ENCODE measurements around the gene ITIH5.
"Not testable (repeated sequence)": the region's sequence is repeated elsewhere in the genome, so short reads cannot be mapped to it uniquely, and the experiment has no call there.

Gene ITIH5

GRCh38 chr10:7689591-7689990 lies 22.8 kb upstream of the ITIH5 start:
- DNase-seq (ENCODE audit: low read depth in 2 of 2, low spot score in 1 of 2): no peak

- peak; percentile 49 for DNase-seq (ENCODE audit: low read depth in 2 of 2, low spot score in 1 of 2)
Measured at GRCh38 chr10:7687228-7687907, 20.6 kb upstream of the ITIH5 start.

- DNase-seq (ENCODE audit: low read depth in 2 of 2, low spot score in 1 of 2): no peak
Measured at GRCh38 chr10:7686351-7687171, 19.8 kb upstream of the ITIH5 start.

- DNase-seq (ENCODE audit: low read depth in 2 of 2, low spot score in 1 of 2): not testable (repeated sequence)
Measured at GRCh38 chr10:7680078-7680477, 13.3 kb upstream of the ITIH5 start.

- DNase-seq (ENCODE audit: low read depth in 2 of 2, low spot score in 1 of 2): no peak
Measured at GRCh38 chr10:7679256-7679655, 12.5 kb upstream of the ITIH5 start.

- DNase-seq (ENCODE audit: low read depth in 2 of 2, low spot score in 1 of 2): no peak
Measured at GRCh38 chr10:7672341-7673134, 5.8 kb upstream of the ITIH5 start.

- DNase-seq (ENCODE audit: low read depth in 2 of 2, low spot score in 1 of 2): no peak
Measured at GRCh38 chr10:7670157-7670556, 3.4 kb upstream of the ITIH5 start.

- no peak for DNase-seq (ENCODE audit: low read depth in 2 of 2, low spot score in 1 of 2)
Measured at GRCh38 chr10:7667262-7668141, 736 bp upstream of the ITIH5 start.

GRCh38 chr10:7665767-7666166 lies 999 bp downstream of the ITIH5 start:
- no peak for DNase-seq (ENCODE audit: low read depth in 2 of 2, low spot score in 1 of 2)

- DNase-seq (ENCODE audit: low read depth in 2 of 2, low spot score in 1 of 2): no peak
Measured at GRCh38 chr10:7664707-7665106, 2.1 kb downstream of the ITIH5 start.

- no peak for DNase-seq (ENCODE audit: low read depth in 2 of 2, low spot score in 1 of 2)
Measured at GRCh38 chr10:7662522-7662921, 4.2 kb downstream of the ITIH5 start.

GRCh38 chr10:7659560-7659959 lies 7.2 kb downstream of the ITIH5 start:
- DNase-seq (ENCODE audit: low read depth in 2 of 2, low spot score in 1 of 2): no peak

- DNase-seq (ENCODE audit: low read depth in 2 of 2, low spot score in 1 of 2): no peak
Measured at GRCh38 chr10:7657552-7657951, 9.2 kb downstream of the ITIH5 start.

GRCh38 chr10:7657079-7657478 lies 9.7 kb downstream of the ITIH5 start:
- DNase-seq (ENCODE audit: low read depth in 2 of 2, low spot score in 1 of 2): not testable (repeated sequence)

GRCh38 chr10:7651853-7652470 lies 14.8 kb downstream of the ITIH5 start:
- DNase-seq (ENCODE audit: low read depth in 2 of 2, low spot score in 1 of 2): no peak

- DNase-seq (ENCODE audit: low read depth in 2 of 2, low spot score in 1 of 2): no peak
Measured at GRCh38 chr10:7649673-7650300, 17.0 kb downstream of the ITIH5 start.

GRCh38 chr10:7647062-7647664 lies 19.6 kb downstream of the ITIH5 start:
- DNase-seq (ENCODE audit: low read depth in 2 of 2, low spot score in 1 of 2): no peak

GRCh38 chr10:7642491-7643011 lies 24.2 kb downstream of the ITIH5 start:
- DNase-seq (ENCODE audit: low read depth in 2 of 2, low spot score in 1 of 2): no peak

GRCh38 chr10:7635408-7636125 lies 31.2 kb downstream of the ITIH5 start:
- DNase-seq (ENCODE audit: low read depth in 2 of 2, low spot score in 1 of 2): no peak

Measured in stimulated activated CD8-positive, alpha-beta memory T cell treated with anti-CD3 and anti-CD28 coated beads, Interleukin-4, amount 100 ng/mL, for 4 hours (primary cell).